Loucy (cell line): Measurements from ENCODE around the gene CTDSP1.

ENCODE experiments used
- EZH2phosphoT487 ChIP-seq: fragments of 200-600 bp; IDR thresholded peaks from 2 replicates; pipeline ENCODE4 v1.6.1; 2018; ENCODE audit warnings: antibody characterized with exemption, mild to moderate bottlenecking, moderate library complexity, borderline replicate concordance
- TF ChIP-seq, protein P1 (sequence below): fragments of 200-600 bp; sonication (generic); conservative IDR thresholded peaks from 2 replicates; pipeline ENCODE4 v1.5.1; 2014; ENCODE audit warnings: mild to moderate bottlenecking, antibody characterized with exemption, low read length

DNA sequence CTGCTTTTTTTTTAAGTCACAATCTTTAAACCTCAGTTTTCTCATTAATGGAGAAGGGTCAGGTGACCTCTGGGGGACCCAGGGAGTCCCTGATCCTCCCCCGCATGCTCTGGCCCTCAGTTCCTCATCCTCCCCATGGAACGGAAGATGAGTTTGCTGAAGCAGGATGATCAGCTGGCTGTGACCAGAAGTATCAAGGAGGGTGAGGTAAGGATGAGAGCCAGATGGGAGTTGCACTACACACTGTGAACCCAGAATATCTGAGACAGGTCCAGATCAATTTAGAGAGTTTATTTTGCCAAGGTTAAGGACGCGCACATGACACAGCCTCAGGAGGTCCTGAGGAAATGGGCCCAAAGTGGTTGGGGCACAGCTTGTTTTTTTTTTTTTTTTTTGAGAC lies 39.2 kb upstream of the CTDSP1 start:
- TF ChIP-seq, protein P1, sequence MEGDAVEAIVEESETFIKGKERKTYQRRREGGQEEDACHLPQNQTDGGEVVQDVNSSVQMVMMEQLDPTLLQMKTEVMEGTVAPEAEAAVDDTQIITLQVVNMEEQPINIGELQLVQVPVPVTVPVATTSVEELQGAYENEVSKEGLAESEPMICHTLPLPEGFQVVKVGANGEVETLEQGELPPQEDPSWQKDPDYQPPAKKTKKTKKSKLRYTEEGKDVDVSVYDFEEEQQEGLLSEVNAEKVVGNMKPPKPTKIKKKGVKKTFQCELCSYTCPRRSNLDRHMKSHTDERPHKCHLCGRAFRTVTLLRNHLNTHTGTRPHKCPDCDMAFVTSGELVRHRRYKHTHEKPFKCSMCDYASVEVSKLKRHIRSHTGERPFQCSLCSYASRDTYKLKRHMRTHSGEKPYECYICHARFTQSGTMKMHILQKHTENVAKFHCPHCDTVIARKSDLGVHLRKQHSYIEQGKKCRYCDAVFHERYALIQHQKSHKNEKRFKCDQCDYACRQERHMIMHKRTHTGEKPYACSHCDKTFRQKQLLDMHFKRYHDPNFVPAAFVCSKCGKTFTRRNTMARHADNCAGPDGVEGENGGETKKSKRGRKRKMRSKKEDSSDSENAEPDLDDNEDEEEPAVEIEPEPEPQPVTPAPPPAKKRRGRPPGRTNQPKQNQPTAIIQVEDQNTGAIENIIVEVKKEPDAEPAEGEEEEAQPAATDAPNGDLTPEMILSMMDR: no peak
- no peak for TF ChIP-seq EZH2phosphoT487
